H7 (cell line): ENCODE data around the gene RBM19. TPM values are rescaled to one million over a fixed set of nuclear protein-coding genes. Genes with fewer than 3 reads are reported as not detected.
A peak's percentile ranks its signal among the peaks of the same experiment; 100 is the strongest.

ENCODE experiments used
- DNase-seq: peaks from one replicate; pipeline ENCODE4 v3.0.0; 2012
- H3K27me3 ChIP-seq: 2 replicates; pipeline ENCODE4 v1.6.0; 2011; ENCODE audit warnings: mild to moderate bottlenecking, low read length; ENCODE audit not compliant: control insufficient read depth, insufficient read depth
- H3K36me3 ChIP-seq: replicated peaks from 2 replicates; pipeline ENCODE4 v1.5.1; 2011; ENCODE audit warnings: low read length; ENCODE audit not compliant: control insufficient read depth, insufficient read depth
- H3K4me3 ChIP-seq: 2 replicates; pipeline ENCODE4 v1.5.1; 2011; ENCODE audit warnings: low read depth, mild to moderate bottlenecking, control low read depth, low read length, moderate library complexity; ENCODE audit not compliant: insufficient read depth
- total RNA-seq: library from RNA; depleted of rRNA; stranded (reverse); fragments of >200 nt; shearing (Covaris generic); gene quantifications from 2 replicates; pipeline ENCODE4 v1.2.3, GENCODE V29; 2014

Gene RBM19
- total RNA-seq, 1 experiment from 2014 or later = 36.1 TPM

- Histone ChIP-seq H3K36me3 (no peaks in the 10 kb centered on the region), H3K4me3 (no peak overlapping the region), H3K27me3 (no peaks in the 10 kb centered on the region)
- peak; percentile 68 for DNase-seq
Measured at GRCh38 chr12:113802966-113803758, 163.0 kb downstream of the RBM19 start.

- Histone ChIP-seq H3K4me3 (no peak overlapping the region), H3K27me3 (no peaks in the 10 kb centered on the region), H3K36me3 (no peaks in the 10 kb centered on the region)
- no peak for DNase-seq
Measured at GRCh38 chr12:113802000-113802749, 163.9 kb downstream of the RBM19 start.

DNA sequence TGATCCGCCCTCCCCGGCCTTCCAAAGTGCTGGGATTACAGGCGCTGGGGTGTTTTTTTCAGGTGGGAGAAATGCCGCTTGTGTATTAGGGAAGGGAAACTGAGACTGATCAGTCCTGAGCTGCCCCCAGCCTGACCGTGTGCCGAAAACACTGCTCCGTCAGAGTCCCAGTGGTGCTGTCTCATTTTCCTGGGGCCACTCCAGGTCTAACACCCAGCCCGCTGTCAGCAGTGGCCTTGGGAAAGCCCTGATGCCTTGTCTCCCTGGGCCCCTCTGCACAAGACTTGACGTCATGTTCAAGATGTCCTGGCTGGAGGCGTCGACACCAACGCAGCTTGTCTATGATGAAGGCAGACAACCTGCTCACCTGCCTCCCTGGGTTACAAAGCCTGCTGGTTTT, 165.9 kb downstream of the RBM19 start:
- no peaks in the 10 kb centered on the region for H3K36me3 ChIP-seq
- no peak overlapping the region for H3K4me3 ChIP-seq
- DNase-seq = no peak
- no peaks in the 10 kb centered on the region for H3K27me3 ChIP-seq

- Histone ChIP-seq H3K4me3 (no peak overlapping the region), H3K27me3 (no peaks in the 10 kb centered on the region), H3K36me3 (no peaks in the 10 kb centered on the region)
- peak; percentile 70 for DNase-seq
Measured at GRCh38 chr12:113798552-113798951, 167.6 kb downstream of the RBM19 start.

- no peak for DNase-seq
- no peaks in the 10 kb centered on the region for H3K27me3 ChIP-seq
Measured at GRCh38 chr12:113797535-113797868, 168.6 kb downstream of the RBM19 start.

GRCh38 chr12:113796852-113797534, 169.1 kb downstream of the RBM19 start:
- H3K4me3 ChIP-seq = no peak overlapping the region
- H3K27me3 ChIP-seq = no peaks in the 10 kb centered on the region
- peak; percentile 43 for DNase-seq
- no peaks in the 10 kb centered on the region for H3K36me3 ChIP-seq

More at GRCh38 chr12:113797535-113797868, 168.6 kb downstream of the RBM19 start:
- Histone ChIP-seq H3K4me3 (no peak overlapping the region), H3K36me3 (no peaks in the 10 kb centered on the region)

- no peaks in the 10 kb centered on the region for H3K27me3 ChIP-seq
- H3K36me3 ChIP-seq = no peaks in the 10 kb centered on the region
- DNase-seq = peak; percentile 48
- no peak overlapping the region for H3K4me3 ChIP-seq
Measured at GRCh38 chr12:113796066-113796827, 169.9 kb downstream of the RBM19 start.

- H3K36me3 ChIP-seq = no peaks in the 10 kb centered on the region
- H3K4me3 ChIP-seq = no peak overlapping the region
- H3K27me3 ChIP-seq = no peaks in the 10 kb centered on the region
- DNase-seq = no peak
Measured at GRCh38 chr12:113795445-113795844, 170.7 kb downstream of the RBM19 start.

DNA sequence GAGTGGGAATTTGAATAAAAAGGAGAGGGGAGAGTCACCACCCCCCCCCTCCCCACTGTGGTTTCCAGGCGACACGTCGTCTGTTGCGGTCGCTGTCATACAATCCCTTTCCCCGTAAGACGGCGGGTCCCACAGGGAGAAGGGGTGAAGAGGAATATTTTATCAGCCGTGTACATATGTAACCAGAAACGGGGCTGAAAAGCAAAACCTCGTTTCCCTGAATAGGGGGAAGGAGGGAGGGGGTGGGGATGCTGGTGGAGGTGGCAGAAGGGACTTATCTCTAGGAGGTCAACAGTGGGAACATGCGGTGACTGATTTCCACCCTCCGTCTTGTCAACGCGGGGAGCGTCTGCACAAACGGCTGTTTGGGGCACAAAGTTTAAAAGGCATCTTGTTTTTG, 171.4 kb downstream of the RBM19 start:
- no peak for DNase-seq
- no peaks in the 10 kb centered on the region for H3K36me3 ChIP-seq
- no peaks in the 10 kb centered on the region for H3K27me3 ChIP-seq
- H3K4me3 ChIP-seq = no peak overlapping the region

- Histone ChIP-seq H3K36me3 (no peaks in the 10 kb centered on the region), H3K4me3 (no peak overlapping the region), H3K27me3 (no peaks in the 10 kb centered on the region)
- DNase-seq = no peak
Measured at GRCh38 chr12:113793250-113793649, 172.9 kb downstream of the RBM19 start.

DNA sequence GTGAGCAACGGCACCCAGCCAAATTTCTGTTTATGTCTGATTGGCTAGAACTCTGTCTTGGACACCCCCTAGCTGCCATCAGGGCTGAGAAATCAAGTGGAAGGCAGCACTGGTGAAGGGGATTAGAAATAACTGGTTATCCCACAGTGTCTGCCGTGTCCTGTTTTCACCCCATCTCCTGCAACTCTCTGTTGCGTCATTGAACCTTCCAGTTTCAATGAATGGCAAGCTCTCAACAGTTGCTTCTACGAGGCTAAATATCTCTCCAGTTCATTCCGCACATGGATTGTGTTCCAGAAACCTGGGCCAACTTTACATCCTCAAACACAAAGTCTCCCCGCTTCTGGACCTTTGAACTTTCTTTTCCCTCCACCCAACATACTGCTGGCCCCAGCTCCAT, 173.7 kb downstream of the RBM19 start:
- no peaks in the 10 kb centered on the region for H3K27me3 ChIP-seq
- no peak overlapping the region for H3K4me3 ChIP-seq
- no peak for DNase-seq
- H3K36me3 ChIP-seq = no peaks in the 10 kb centered on the region

DNA sequence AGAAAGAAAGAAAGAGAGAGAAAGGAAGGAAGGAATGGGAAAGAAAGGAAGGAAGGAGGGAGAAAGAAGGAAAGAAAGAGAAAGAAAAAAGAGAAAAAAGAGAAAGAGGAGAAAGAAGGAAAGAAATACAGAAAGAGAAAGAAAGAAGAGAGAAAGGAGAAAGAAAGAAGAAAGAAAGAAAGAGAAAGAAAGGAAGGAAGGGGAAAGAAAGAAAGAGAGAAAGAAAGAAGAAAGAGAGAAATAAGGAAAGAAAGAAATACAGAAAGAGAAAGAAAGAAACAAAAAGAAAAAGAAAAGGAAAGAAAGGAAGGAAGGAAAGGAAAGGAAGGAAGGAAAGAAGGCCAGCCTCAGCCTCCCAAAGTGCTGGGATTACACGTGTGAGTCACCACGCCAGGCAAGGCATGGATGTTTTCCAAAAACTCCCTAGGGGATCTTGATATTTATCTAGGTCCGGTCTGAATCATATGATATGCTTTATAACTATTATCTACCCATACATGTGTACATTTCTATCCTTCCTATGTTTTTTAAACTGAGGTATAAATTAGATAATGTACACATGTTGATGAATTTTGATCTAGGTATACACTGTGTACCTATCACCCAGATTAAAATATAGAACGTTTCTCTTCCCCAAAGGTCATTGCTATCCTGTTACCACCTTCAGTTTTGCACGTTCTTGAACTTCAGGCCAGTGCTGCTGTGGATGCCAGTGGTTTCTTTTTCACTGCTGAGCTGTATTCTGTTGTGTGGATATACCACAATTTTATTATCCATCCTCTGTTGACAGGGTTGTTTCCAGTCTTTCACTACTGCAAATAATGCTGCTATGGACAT, 177.9 kb downstream of the RBM19 start:
- DNase-seq = no peak
- no peaks in the 10 kb centered on the region for H3K27me3 ChIP-seq
- H3K4me3 ChIP-seq = no peak overlapping the region
- no peaks in the 10 kb centered on the region for H3K36me3 ChIP-seq

- H3K4me3 ChIP-seq = no peak overlapping the region
- no peaks in the 10 kb centered on the region for H3K36me3 ChIP-seq
- DNase-seq = no peak
- H3K27me3 ChIP-seq = no peaks in the 10 kb centered on the region
Measured at GRCh38 chr12:113786107-113786506, 180.0 kb downstream of the RBM19 start.

GRCh38 chr12:113783811-113784210, 182.3 kb downstream of the RBM19 start:
- no peaks in the 10 kb centered on the region for H3K36me3 ChIP-seq
- no peak overlapping the region for H3K4me3 ChIP-seq
- no peak for DNase-seq
- H3K27me3 ChIP-seq = no peaks in the 10 kb centered on the region
